LHCN-M2 (cell line): Measurements from ENCODE around the gene ROBO2. TPM values are rescaled to one million over a fixed set of nuclear protein-coding genes. Genes with fewer than 3 reads are reported as not detected.

Source experiments
- DNase-seq: peaks from one replicate; pipeline ENCODE4 v3.0.0-alpha.2; 2012; ENCODE audit warnings: low read depth
- total RNA-seq: library from RNA; depleted of rRNA; stranded (reverse); fragments of >200 nt; gene quantifications from 2 replicates; pipeline ENCODE4 v1.2.3, GENCODE V29; 2014

Gene ROBO2
- total RNA-seq, 1 experiment from 2014 or later, result not detected

DNA sequence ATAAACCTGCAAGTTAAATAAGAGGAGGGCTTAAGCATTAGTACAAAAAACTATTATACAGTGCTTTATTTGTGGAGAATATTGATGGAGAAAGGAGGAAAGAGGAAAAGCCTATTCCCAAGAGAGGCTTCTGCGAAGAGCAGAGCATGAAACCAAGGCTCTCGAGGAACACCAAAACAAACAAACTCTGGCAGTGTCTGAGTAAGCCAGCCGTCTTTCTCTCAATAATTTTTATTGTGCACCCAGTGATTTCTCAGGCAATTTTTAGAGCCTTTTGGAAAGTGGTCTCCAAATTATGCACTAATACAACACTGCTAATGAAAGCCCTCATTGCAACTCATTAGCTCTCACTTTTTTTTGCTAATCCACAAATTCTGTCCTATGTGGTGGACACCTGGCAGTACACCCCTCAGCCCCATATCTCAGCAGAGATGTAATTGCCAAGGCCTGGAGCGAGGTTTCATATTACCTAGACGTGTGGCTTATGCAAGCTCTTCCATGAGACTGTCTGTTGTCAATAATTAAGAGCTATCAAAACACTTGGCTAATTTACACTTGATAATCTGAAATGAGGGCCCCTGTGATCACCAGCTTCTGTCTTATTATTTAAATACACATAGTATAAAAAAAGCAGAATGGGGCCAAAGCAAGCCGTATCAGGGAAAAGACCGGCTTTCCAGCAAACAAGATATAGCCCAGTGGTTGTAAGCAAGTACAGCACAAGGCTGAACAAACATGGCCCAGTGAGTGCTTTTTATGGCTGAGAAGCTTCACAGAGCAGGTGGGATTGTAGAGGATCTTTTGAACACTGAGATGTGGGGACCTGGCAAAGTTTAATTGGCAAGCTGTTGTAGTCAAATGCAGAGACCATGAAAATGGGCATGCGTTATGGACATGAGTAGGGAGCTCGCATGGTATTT, 216.9 kb downstream of the ROBO2 start:
- no peak for DNase-seq

DNA sequence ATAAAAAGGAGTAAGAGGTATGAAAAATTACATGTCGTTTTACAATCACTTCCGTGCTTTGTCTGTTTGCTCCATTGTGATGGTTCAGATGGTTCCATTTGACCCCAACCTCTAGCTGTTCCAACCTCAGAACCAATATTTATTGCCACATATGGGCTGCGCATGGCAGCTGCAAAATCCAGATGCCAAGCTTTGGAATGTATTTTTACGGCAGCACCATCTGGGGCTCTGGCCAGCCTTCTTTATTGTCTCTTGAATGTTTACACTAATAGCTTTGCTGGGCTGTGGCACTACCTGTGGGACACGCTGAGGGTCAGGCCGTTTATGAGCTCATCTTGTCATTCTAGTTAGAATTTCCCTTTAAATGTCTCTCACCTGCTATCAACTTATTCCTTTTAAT, 219.8 kb downstream of the ROBO2 start:
- no peak for DNase-seq

DNA sequence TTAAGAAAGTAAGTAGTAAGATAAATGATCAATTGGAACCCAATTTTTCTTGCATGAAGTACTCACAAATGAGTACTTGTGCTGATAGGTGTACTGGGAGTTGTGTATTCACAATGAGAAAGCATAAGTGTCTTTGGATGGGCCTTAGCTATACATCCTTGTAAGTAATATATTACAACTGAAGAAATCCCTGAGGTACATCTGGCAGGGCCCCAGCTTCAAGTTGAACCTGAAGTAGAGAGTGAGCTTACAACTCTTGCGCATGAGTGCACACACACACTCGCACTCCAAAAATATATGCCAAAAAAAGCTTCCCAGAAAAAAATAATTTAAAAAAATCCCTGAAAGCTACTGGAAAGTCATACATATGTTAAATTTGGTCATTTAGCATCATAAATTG, 222.5 kb downstream of the ROBO2 start:
- no peak for DNase-seq

DNA sequence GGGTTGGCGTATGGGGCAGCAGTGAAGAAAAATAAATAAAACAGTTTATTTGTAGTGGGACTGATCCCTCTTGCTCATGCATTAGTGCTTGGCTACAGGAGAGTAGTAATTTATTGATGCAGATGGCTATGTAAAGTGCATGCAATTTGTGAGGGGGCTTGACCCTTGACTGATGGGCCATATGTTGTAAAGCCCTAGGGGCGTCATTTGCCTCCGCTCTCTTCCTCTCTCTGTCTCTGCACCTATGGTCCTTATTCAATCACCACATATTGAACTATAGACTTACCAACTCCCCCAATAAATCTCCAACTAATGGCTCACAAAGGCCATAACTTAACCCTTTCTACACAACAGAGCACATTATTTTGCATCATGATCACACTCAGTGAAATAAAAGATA, 227.7 kb downstream of the ROBO2 start:
- no peak for DNase-seq

DNA sequence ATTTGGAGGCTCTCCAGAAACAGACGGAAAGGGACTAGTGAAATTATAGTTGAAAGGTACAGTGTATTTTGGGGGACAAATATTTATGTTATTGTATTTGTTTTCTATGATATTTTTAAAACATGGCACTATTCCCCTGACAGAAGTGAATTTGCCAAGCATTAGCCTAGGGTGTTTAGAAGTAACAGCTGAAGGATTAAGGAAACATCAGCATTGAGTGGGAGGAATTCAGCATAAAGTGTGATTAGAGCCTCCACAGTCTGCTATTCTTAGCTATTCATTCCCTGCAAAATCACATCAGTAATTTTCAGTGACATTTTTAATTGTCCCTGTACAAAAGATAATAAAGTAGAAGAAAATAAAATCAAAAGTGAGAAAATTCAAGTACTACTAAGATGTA, 231.4 kb downstream of the ROBO2 start:
- DNase-seq, result no peak

DNA sequence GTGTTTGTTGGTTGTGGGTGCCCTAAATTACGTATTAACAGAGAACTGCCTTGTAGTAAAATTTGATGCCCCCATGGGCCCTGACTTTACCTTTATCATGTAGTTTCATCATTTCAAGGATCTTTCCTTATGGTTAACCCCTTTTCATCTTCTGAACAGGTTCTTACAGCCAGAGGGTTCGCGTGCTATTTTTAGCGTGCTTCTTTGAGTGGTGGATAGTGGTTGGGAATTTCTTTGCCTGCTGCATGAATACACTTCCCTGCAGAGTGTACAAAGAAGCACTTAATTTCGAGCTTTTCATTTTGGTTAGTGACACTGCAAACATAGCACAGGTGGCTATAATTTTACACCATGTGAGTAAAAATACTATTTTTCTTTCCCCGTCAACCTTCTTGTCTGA, 231.8 kb downstream of the ROBO2 start:
- no peak for DNase-seq

DNA sequence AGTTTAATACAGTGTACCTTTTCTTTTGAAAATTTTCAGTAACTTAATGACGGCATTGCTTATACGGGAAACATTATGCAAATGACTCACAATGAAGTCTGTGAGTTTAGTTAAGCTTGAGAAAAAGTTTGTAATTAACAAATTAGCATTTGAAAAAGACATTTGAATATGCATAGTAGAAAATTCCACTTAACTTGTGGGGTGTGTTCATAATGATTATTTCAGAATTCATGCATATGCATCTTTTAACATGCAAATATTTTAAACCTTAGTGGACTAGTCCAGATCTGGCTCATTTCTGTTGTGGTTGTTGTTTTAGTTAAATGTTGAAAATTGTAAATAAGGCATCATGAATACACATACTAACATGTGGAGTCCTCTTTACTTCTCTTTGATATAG, 239.4 kb downstream of the ROBO2 start:
- no peak for DNase-seq

DNA sequence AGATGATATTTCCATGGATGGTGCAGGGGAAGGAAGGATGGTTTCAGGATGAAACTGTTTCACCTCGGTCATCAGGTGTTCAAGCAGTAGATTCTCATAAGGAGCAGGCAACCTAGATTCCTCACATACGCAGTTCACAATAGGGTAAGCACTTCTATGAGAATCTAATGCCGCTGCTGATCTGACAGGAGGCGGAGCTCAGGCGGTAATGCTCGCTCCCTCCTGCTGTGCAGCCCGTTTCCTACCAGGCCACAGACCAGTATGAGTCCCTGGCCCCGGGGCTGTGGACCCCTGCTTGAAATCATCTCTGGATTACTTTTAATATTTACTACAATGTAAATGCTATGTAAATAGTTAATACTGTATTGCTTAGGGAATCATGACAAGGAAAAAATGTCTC, 241.8 kb downstream of the ROBO2 start:
- DNase-seq, result no peak

DNA sequence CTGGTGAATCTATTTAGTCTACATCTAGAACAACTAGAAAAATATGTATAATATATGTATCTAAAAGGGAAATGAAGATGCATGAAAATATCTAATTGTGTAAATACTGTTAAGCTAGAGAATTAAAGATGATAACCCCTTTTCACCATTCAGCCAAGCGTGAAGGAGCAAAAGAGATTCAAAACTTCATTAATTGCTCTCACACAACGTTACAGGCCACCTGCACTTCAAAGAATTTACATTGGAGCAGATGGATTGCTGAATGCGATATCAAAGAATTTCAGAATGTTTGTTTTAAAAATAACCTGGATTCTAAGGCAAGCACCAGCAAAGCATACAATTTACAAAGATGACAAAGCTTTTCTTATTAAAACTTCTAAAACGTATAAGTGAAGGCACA, 243.2 kb downstream of the ROBO2 start:
- no peak for DNase-seq

DNA sequence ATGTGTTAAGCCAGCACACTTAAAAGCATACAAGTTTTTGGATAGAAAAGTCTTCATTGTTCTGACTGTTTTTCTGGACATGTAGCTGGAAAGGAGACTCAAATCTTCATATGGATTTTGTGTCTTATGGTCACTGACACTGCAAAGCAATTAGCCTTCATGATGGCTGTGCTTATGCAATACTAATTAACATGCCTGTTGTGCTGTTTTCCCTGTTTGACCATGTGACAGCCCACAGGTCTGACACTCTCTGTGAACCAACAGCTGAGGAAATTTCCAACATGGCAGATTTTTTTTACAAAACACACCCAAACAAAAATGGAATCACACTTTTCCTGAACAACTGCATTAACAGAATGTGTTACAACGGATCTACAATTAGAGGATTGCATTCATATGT, 248.4 kb downstream of the ROBO2 start:
- no peak for DNase-seq

DNA sequence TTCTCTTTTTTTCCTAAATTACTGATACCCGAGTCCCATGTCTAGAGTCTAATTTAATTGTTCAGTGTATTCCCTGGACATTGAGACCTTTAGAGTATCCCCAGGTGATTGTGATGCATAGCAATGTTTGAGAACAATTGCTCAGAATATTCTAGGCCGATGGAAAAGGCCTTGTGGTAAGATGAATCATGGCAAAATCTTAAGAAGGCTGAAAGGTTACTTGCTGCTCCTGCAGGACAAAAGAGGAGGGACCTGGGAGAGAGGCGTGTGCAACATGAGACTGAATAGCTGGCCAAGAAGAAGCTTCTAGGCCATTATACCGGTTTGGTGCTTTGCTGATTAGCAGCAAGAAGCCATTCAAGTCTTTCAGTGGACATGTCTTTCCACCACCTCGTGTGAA, 256.6 kb downstream of the ROBO2 start:
- peak; percentile 0 for DNase-seq

DNA sequence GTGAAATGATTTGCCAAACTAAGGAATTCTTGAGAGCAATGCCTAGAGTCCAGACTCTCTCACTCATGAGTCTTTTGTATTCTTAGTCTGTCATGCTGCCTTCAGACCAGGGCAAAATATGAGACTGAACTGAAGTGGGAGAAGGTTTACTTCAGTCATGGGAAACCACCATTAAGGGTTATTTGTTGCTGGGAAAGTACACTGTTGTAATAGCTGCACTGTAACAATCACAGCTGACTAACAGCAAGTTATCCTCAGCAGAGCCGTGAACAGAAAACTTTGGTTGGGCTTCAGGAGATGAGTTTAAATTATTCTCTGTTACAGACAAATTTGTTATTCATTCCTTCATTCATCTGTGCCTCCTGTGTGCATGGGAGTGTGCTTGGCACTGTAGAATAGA, 258.5 kb downstream of the ROBO2 start:
- no peak for DNase-seq

DNA sequence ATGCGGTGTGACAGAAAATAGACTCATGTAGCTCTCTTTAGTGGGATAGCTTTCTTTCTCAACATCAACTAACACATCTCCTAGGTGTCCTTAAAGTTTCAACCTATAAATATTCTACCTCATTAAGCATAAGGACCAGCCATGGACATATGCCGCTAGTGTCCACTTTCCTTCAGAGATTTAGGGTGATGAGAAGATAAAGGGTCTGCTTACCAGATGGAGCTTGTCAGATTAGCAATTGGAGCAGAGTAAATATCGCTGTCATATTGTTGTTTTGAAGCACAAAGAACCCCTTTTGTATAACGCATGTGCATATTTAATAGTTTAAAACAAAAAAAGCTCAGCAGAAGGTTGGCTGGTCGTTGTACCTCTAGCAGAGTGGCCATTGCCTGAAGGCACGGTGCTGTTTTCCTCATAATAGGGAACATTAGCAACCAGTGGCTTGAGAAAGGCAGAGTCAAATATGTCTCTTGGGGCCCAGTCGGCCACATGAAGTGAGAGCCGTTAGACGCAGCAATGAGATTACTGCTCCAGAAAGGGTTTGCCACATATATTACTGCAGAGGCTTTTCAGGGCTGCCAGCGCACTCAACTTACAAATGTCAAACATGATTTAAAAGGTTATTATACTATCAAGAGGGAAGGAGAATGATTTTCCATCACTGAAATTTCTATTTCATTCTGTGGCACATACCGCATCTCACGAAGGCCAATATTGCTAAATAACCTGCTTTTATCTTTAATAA, 264.2 kb downstream of the ROBO2 start:
- DNase-seq, result no peak

DNA sequence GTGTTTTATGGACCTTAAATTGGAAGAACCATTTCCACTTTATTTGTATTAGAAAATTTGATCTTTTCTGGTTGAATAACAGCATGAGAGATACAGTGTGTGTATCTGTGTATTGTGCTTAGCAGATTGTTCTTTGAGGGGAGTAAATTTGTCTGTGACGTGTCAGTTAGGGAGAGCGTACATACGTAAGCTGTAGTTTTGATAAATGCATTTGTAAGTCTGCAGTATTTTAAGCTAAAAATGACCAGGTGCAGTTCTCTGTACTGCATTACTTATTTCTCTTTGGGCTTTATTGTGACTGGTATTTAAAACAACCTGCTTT, 264.8 kb downstream of the ROBO2 start:
- DNase-seq, result no peak

DNA sequence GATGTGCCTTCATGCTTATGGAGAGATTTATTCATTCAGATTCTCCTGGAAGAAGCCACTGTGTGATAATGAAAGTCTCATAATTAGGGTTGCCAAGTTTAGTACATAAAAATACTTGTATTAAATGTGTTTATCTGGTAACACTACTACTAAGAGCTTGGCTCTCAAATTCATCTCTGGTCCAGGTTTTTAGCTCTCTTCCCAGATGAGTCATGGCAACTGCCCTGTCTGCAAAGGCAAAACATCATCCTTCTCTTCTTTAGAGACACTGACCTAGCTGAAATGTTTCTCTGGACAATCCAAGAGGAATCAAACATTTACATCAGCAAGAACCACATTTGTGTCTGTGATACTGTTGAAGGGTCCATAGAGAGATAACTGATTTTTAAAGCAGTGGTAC, 269.6 kb downstream of the ROBO2 start:
- no peak for DNase-seq

DNA sequence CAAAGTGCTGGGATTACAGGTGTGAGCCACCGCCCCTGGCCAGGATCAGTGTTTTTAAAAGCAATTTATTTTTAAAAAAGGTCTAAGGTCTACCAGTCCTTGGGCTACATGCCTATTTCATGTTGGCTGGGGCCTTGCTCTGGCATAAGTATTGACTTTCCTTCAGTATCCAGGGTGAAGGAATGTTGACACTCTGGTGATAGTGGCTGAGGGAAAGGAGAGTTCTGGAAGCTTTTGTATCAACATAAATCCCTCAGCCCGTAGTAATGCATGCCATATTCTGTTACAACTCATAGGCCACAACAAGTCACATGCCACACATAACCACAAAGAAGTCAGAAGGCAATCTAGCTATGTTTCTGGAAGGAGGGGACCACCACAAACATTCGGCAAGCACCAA, 273.9 kb downstream of the ROBO2 start:
- no peak for DNase-seq

DNA sequence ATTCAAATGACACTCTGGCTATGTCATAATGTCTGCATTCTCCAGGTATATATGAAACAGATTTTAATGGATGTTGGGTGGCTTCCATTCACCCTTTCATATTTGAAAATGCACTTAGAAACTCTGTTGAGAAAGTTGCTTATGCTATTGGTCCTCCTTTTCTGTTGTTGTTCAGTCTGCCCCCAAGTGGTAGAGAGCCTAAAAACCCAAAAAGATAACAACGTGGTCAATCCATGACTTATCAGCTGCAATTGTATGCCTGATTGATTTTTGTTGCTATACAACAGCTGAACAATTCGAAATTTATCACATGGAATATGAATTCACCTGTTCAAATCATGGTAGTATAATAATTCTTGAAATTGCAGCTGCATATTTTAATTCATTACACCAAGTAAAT, 279.8 kb downstream of the ROBO2 start:
- DNase-seq, result no peak

DNA sequence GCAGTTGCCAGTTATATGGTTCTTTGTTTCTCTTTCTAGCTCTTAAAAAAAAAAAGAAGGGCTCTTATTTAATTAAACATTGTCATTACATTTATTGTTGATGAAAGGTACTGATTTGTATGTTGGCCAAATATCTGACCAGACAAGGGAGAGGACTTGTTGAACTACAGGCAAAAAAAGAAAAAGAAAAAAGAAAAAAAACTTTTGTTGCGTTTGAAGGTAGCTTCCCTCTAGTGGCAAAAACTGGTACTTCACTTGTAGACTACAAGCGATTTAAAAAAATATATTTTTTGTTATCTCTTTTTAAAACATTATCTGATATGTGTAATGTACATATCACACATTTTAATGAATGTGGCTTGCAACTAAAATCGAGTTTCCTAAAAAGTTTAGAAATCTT, 280.6 kb downstream of the ROBO2 start:
- DNase-seq, result peak; percentile 8

DNA sequence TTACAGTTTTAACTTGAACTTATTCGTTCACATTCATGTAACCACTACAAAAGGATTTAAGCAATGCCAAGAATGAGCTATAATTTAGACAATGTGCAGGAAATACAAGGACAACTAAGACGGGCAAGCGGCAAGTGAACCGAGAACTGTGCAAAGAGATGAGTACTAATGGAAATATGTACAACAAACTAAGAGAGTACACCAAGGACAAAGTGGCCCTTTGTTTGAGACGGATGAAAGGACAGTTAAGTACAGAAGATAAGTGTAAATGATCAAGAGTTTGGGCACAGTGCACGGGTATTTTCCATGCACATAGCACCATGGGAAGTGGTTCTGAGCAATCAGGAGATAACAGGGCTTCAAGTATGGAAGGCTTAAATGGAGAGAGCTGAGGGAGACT, 281.7 kb downstream of the ROBO2 start:
- DNase-seq, result no peak

DNA sequence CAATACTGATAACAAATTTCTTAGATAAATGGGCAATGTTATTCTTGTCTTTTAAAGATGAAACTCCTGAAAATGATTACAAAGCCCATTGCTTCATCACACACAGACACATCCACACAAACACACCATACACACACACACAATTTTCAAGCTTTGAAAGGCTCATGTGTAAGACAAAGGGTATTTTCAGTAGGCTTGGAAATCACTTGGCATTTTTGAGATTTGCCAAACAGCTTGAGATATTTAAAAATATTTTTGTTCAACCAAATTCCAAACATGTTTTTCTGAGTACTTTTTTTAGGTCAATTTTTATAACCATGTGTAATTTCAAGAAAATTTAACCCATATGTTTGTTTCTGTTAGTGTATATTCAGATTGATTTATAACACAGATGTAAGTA, 283.7 kb downstream of the ROBO2 start:
- DNase-seq, result no peak

DNA sequence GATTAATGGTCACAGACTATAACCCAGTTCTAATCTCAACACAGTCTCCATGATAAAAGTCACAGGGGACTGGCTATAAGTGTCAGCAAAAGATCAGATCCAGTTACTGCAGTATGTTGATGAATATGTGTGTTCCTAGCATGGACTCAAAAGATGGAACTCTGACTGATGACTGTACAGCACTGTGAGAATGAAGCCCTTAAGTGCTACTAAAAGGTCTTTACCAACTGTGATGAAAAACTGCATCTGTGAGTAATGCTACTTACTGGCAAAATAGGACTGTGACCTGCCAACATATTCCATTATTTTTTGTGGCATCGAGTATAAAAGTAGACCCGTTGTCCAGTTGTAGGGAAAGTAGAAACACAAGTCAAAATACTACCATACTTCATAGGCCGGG, 284.2 kb downstream of the ROBO2 start:
- no peak for DNase-seq

DNA sequence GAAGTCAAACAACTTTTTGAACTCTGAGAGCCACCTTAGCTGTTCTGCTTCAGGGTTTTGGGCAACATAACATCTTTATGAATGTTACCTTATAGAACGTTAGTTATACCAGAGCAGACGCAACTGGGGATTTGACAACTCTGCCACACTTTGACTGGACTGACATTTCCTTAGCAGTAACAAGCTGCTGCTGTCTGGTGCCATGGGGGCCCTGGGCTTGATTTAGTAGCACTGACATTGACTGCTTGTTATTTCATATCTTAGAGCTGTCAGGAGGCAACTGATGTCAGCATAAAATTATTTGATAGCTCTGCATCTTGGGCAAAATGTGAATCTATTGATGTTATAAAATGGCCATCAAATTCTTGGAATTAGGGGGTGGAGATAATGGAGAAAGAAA, 285.4 kb downstream of the ROBO2 start:
- no peak for DNase-seq

DNA sequence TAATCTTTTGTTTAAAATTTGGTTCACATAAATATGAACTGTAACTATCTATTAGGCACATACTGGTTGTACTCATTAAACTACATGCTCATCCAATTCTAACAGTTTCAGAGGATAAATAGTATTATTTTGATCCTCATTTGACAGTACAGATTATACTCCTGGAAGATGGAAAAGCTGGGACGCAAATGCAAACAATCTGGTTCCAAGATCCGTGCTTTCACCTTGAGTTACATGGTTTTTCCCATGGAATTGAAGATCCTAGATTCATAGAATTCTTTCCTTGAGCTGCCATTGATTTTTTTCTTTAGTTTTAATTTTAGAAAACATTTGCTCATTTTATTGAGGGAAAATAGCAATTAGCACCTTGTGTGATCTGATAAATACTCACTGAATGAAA, 285.8 kb downstream of the ROBO2 start:
- DNase-seq, result no peak
